GM12865 (cell line): ENCODE data around the gene INTS11.

Source experiments
- DNase-seq: peaks from one replicate; pipeline ENCODE4 v3.0.0; 2010; ENCODE audit warnings: low read depth
- H3K4me3 ChIP-seq: 2 replicates; pipeline ENCODE4 v1.5.1; 2011; ENCODE audit warnings: mild to moderate bottlenecking, low read depth, low read length, control low read depth
- TF ChIP-seq, protein P1 (sequence below): IDR thresholded peaks from 2 replicates; pipeline ENCODE4 v1.5.1; 2011; ENCODE audit warnings: low read length, control low read depth, low read depth, inconsistent platforms; ENCODE audit not compliant: insufficient read depth; ENCODE audit errors: missing control alignments

Gene INTS11

DNA sequence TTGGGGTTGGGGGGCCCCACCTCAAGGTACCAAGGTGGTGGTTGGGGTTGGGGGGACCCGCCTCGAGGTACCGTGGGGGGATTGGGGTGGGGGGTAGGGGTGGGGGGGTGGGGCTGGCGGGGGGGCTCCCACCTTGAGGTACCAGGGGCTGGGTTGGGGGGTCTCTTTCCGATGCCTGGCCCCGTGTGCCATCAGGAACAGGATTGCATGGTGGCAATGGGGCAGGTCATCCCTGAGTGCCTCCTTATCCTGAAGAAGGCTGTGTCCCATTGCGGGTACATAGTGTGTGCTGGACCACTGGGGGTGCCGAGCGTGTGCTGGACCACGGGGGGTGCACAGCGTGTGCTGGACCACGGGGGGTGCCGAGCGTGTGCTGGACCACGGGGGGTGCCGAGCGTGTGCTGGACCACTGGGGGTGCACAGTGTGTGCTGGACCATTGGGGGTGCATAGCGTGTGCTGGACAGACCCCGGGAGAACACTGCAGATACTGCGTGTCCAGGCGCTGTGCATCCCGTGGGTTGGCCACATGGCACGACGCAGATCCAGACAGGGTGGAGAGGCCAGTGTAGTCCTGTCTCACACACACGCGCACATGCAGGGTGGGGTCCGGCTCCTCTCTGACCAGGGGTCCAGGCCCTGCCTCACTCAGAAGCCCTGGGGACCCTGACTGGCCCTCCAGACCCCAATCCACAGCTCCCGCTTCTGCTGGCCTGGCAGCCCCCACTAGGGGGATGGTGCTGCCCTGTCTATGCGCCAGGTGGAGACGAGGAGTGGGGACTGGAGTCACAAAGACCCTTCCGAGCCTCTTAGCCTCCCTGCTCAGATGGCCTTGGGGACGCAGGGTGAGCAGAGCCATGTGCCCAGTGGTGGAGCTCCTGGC is 40.0 kb downstream of the INTS11 start:
- H3K4me3 ChIP-seq = no peak overlapping the region
- TF ChIP-seq, protein P1, sequence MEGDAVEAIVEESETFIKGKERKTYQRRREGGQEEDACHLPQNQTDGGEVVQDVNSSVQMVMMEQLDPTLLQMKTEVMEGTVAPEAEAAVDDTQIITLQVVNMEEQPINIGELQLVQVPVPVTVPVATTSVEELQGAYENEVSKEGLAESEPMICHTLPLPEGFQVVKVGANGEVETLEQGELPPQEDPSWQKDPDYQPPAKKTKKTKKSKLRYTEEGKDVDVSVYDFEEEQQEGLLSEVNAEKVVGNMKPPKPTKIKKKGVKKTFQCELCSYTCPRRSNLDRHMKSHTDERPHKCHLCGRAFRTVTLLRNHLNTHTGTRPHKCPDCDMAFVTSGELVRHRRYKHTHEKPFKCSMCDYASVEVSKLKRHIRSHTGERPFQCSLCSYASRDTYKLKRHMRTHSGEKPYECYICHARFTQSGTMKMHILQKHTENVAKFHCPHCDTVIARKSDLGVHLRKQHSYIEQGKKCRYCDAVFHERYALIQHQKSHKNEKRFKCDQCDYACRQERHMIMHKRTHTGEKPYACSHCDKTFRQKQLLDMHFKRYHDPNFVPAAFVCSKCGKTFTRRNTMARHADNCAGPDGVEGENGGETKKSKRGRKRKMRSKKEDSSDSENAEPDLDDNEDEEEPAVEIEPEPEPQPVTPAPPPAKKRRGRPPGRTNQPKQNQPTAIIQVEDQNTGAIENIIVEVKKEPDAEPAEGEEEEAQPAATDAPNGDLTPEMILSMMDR = no peak
- no peak for DNase-seq

DNA sequence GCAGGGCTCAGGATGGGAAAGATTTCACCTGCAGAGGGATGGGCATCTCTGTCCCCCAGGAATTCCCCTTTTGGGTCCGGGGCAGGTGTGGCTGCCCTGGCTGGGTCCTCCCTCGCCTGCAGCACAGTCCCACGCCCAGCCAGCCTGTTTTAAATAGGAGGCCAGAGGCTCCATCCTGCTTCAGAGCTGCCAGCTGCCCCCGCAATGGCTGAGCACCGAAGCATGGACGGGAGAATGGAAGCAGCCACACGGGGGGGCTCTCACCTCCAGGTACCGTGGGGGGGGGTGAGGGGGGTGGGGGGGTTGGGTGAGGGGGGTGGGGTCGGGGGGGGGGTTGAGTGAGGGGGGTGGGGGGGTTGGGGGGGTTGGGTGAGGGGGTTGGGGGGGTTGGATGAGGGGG is 40.6 kb downstream of the INTS11 start:
- H3K4me3 ChIP-seq = no peak overlapping the region
- TF ChIP-seq, protein P1 = no peak
- peak; percentile 41 for DNase-seq

DNA sequence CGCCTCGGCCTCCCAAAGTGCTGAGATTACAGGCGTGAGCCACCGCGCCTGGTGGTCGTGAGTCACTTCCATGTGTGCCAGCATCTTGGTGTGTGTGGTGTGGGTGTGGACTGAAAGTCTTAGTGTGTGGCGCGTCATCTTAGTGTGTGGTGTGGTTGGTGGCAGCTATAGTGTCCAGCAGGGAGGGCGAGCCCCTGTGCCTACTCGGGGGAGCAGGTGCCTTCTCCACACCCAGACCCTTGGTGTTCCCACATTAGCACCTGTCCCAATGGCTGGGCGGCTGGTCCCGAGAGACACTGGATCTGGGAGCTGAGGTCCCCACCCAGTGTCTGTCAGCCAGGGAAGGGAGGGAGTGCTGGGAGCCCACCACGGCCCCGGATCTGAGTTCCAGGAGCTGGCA is 41.5 kb downstream of the INTS11 start:
- DNase-seq = no peak
- TF ChIP-seq, protein P1 = no peak
- no peak overlapping the region for H3K4me3 ChIP-seq

DNA sequence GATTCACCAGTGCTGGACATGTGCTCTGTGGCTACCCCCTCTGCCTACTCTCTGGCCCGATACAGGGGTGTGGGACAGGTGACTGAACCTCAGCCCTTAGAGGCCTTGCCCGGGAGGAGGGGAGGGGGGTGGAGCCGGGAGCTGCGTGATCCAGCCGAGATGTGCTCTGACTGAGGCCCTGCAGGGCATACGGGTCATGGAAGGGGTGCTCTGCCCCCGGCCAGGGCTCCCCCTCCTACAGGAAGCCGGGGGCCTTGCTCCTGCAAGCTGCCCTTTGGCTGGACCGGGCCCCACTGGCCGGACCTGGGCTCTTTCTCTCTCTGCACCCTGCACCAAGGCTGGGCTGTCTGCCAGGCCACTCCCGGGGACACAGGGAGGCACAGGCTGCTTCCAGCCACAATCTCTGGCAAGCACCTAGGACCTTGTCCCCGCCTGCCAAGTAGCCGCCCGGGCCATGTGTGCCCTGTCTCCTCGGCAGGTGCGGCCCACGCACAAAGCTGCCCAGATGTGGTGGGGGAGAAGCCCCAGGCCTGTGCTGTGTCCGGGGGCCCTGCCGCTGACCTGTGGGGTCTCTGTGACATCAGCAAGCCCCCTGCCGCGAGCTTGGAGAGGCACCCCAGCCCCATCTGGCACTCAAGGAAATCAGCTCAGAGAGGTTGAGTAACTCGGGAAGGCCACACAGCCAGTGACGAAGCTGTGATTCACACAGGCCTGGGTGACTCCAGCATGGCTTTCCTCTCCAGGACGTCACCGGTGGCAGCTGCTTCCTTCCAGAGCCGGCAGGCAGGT is 42.7 kb downstream of the INTS11 start:
- DNase-seq = no peak
- H3K4me3 ChIP-seq = no peak overlapping the region
- TF ChIP-seq, protein P1 = no peak

DNA sequence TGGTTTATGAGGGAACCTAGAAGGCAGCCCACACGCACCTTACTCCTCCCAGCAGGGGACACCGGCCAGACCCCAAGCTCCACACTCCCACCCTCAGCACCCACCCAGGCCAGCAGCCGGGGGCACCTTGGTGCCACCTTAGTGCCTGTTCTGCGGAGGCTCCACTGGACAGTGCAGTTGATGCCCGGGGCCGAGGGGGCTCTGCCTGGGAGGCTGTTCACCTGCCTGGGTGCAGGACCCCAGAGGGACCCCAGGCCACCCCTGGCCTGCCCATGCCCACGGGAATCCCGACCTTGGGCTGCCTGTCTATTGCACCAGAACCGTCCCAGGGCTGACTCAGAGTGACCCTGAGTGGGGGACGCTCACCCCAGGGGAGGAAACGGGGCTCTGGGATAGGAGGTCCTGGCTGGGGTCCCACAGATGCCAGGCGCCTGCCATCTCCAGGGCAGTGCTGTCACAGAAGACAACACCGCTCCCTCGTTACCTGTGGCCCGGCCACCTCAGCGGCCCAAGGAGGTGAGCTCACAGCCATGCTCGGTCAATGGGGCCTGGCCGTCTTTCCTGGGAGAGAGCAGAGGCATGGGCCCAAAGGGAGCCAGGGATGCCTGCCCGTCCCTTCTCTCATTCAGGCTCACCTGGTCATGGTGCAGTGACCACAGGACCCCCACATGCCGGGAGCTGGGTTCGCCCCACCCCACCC is 43.5 kb downstream of the INTS11 start:
- H3K4me3 ChIP-seq = no peak overlapping the region
- TF ChIP-seq, protein P1 = no peak
- DNase-seq = no peak

DNA sequence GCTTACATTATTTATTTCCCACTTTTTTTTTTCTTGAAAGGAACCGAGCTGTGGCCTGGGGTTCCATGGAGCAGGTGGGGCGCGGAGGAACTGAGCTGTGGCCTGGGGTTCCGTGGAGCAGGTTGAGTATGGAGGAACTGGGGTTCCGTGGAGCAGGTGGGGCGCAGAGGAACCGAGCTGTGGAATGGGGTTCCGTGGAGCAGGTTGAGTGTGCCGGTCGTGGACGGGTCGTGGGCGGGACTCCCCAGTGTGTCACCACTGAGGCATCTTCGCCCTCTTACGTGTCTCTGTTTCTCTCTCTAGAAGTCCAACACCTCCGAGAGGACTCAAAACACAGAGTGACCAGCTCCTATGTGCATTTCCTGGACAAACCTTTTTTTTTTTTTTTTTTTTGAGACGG is 45.4 kb downstream of the INTS11 start:
- TF ChIP-seq, protein P1 = no peak
- DNase-seq = no peak
- H3K4me3 ChIP-seq = no peak overlapping the region
